H1 (cell line): ENCODE results near the gene RSAD1. TPM values are rescaled to one million over a fixed set of nuclear protein-coding genes. Genes with fewer than 3 reads are reported as not detected.

Experiments used
- CTCF ChIA-PET: fragments of 300-600 bp; sonication (Branson Sonifier 250); formaldehyde crosslinking; loops from one replicate; lab custom pipeline; 2021; ENCODE audit not compliant: partially characterized antibody; lab: Charles Lee
- POLR2A ChIA-PET: fragments of 300-600 bp; sonication (Branson Sonifier 250); formaldehyde crosslinking; loops from one replicate; lab custom pipeline; 2021; ENCODE audit warnings: inconsistent platforms; ENCODE audit not compliant: partially characterized antibody; lab: Charles Lee
- DNase-seq, 2 experiments: peaks; one replicate each; pipeline versions ENCODE4 v3.0.0 to v3.0.0-alpha.2; 2010 to 2022; ENCODE audit warnings: low spot score in 2 of 2, low read depth in 1 of 2, mixed read lengths in 1 of 2
- FAIRE-seq: peaks from 2 replicates; lab custom pipeline; 2011; peaks lifted over from hg19 to GRCh38; lab: Jason Lieb, UNC
- H2AFZ ChIP-seq: 2 replicates; pipeline ENCODE4 v1.8.1; 2012; ENCODE audit warnings: low read length, inconsistent platforms
- H2AK5ac ChIP-seq: 2 replicates; pipeline ENCODE4 v1.6.1; 2013; ENCODE audit warnings: low read depth, low read length
- H2BK120ac ChIP-seq: replicated peaks from 2 replicates; pipeline ENCODE3; 2013; ENCODE audit warnings: low read depth, low read length, inconsistent platforms
- H2BK12ac ChIP-seq: 2 replicates; pipeline ENCODE4 v1.6.1; 2013; ENCODE audit warnings: low read depth, low read length
- H2BK15ac ChIP-seq: 2 replicates; pipeline ENCODE4 v1.6.1; 2013; ENCODE audit warnings: low read length
- H2BK20ac ChIP-seq: 2 replicates; pipeline ENCODE4 v1.6.1; 2013; ENCODE audit warnings: low read length
- H2BK5ac ChIP-seq: 2 replicates; pipeline ENCODE4 v1.6.1; 2013; ENCODE audit warnings: low read depth, low read length
- H3K14ac ChIP-seq: 2 replicates; pipeline ENCODE4 v1.6.1; 2013; ENCODE audit warnings: inconsistent platforms; ENCODE audit not compliant: insufficient read length
- H3K18ac ChIP-seq: 2 replicates; pipeline ENCODE4 v1.6.1; 2013; ENCODE audit warnings: low read length; ENCODE audit errors: extremely low read depth
- H3K23ac ChIP-seq: 2 replicates; pipeline ENCODE4 v1.6.1; 2013; ENCODE audit warnings: inconsistent platforms; ENCODE audit not compliant: insufficient read length
- H3K23me2 ChIP-seq: 2 replicates; pipeline ENCODE4 v1.6.1; 2013; ENCODE audit warnings: low read depth, low read length
- H3K27ac ChIP-seq: 2 replicates; pipeline ENCODE4 v1.6.1; 2011; ENCODE audit warnings: low read depth, low read length, inconsistent platforms
- H3K27me3 ChIP-seq, 4 experiments: replicated peaks in 1 of 4; 1 replicate in 1 of 4; 2 replicates in 3 of 4; pipeline versions ENCODE4 v1.6.1 to v1.8.1; 2011 to 2013; ENCODE audit warnings: low read length in 3 of 4, mild to moderate bottlenecking in 3 of 4, inconsistent platforms in 2 of 4, mixed read lengths in 2 of 4, moderate library complexity in 1 of 4; ENCODE audit not compliant: control insufficient read depth in 3 of 4, insufficient read depth in 3 of 4; ENCODE audit errors: extremely low read depth in 1 of 4
- H3K36me3 ChIP-seq, 4 experiments: 2 replicates each; pipeline versions ENCODE4 v1.6.1 to v1.8.1; 2011 to 2013; ENCODE audit warnings: mild to moderate bottlenecking in 4 of 4, low read length in 3 of 4, moderate library complexity in 2 of 4, control low read depth in 1 of 4, inconsistent platforms in 1 of 4; ENCODE audit not compliant: insufficient read depth in 4 of 4, control insufficient read depth in 2 of 4
- H3K4ac ChIP-seq: replicated peaks from 2 replicates; pipeline ENCODE3; 2013; ENCODE audit warnings: low read length, low read depth, mixed read lengths, inconsistent platforms; ENCODE audit not compliant: insufficient read length
- H3K4me1 ChIP-seq, 4 experiments: replicated peaks in 1 of 4; 1 replicate in 1 of 4; 2 replicates in 3 of 4; pipeline versions ENCODE4 v1.6.1 to v1.8.1; 2011 to 2013; ENCODE audit warnings: low read length in 3 of 4, inconsistent platforms in 2 of 4, mixed read lengths in 1 of 4; ENCODE audit not compliant: insufficient read depth in 4 of 4, control insufficient read depth in 3 of 4
- H3K4me2 ChIP-seq, 2 experiments: 2 replicates each; pipeline versions ENCODE4 v1.6.1 to v1.8.1; 2011 to 2013; ENCODE audit warnings: low read depth in 2 of 2, low read length in 2 of 2, control low read depth in 1 of 2, inconsistent platforms in 1 of 2, mild to moderate bottlenecking in 1 of 2; ENCODE audit not compliant: insufficient read depth in 1 of 2
- H3K4me3 ChIP-seq, 4 experiments: fragments of 200-600, 300-600 bp in 1 of 4; sonication (generic), shearing (Covaris generic), sonication (Bioruptor Twin) in 1 of 4; 2 replicates each; pipeline versions ENCODE4 v1.5.1 to v1.8.1; 2011 to 2016; ENCODE audit warnings: low read length in 4 of 4, low read depth in 3 of 4, control low read depth in 2 of 4, inconsistent platforms in 2 of 4, mild to moderate bottlenecking in 2 of 4, mixed read lengths in 1 of 4, moderate library complexity in 1 of 4; ENCODE audit not compliant: insufficient read depth in 2 of 4; ENCODE audit errors: extremely low read depth in 1 of 4
- H3K56ac ChIP-seq: replicated peaks from 2 replicates; pipeline ENCODE3; 2013; ENCODE audit warnings: low read depth, mild to moderate bottlenecking, mixed read lengths, low read length, inconsistent platforms; ENCODE audit not compliant: insufficient read length
- H3K79me1 ChIP-seq: 2 replicates; pipeline ENCODE4 v1.6.1; 2013; ENCODE audit warnings: low read depth, low read length, control low read depth
- H3K79me2 ChIP-seq, 2 experiments: 2 replicates each; pipeline versions ENCODE4 v1.6.1 to v1.8.1; 2012 to 2013; ENCODE audit warnings: low read length in 2 of 2, mild to moderate bottlenecking in 2 of 2, inconsistent platforms in 1 of 2; ENCODE audit not compliant: insufficient read depth in 2 of 2, control insufficient read depth in 1 of 2
- H3K9ac ChIP-seq, 4 experiments: replicated peaks in 1 of 4; 1 replicate in 1 of 4; 2 replicates in 3 of 4; pipeline versions ENCODE4 v1.6.1 to v1.8.1; 2011 to 2013; ENCODE audit warnings: low read depth in 3 of 4, low read length in 3 of 4, control low read depth in 2 of 4, mild to moderate bottlenecking in 2 of 4, moderate library complexity in 2 of 4, inconsistent platforms in 1 of 4; ENCODE audit errors: extremely low read depth in 1 of 4
- H3K9me3 ChIP-seq, 2 experiments: 2 replicates each; pipeline versions ENCODE4 v1.6.1 to v1.8.1; 2012 to 2013; ENCODE audit warnings: mild to moderate bottlenecking in 2 of 2, moderate library complexity in 2 of 2, control low read depth in 1 of 2, inconsistent platforms in 1 of 2, low read depth in 1 of 2, low read length in 1 of 2, mixed read lengths in 1 of 2; ENCODE audit not compliant: insufficient read depth in 2 of 2
- H4K20me1 ChIP-seq, 2 experiments: replicated peaks in 1 of 2; 2 replicates each; pipeline versions ENCODE3 to v1.8.1; 2011 to 2013; ENCODE audit warnings: inconsistent platforms in 2 of 2, low read length in 2 of 2, mild to moderate bottlenecking in 1 of 2; ENCODE audit not compliant: insufficient read depth in 2 of 2, control insufficient read depth in 1 of 2
- H4K5ac ChIP-seq: 2 replicates; pipeline ENCODE4 v1.6.1; 2013; ENCODE audit warnings: low read length, low read depth, mixed read lengths, inconsistent platforms; ENCODE audit not compliant: insufficient read length
- H4K8ac ChIP-seq: 2 replicates; pipeline ENCODE4 v1.8.0; 2013; ENCODE audit warnings: mild to moderate bottlenecking, moderate library complexity, low read length, inconsistent platforms; ENCODE audit not compliant: insufficient read depth; ENCODE audit errors: extremely low read depth
- H4K91ac ChIP-seq: replicated peaks from 2 replicates; pipeline ENCODE3; 2013; ENCODE audit warnings: low read length, mixed read lengths, inconsistent platforms; ENCODE audit not compliant: insufficient read length
- CHD2 ChIP-seq: IDR thresholded peaks from 2 replicates; pipeline ENCODE4 v1.6.1; 2012; ENCODE audit warnings: low read length, improper control_type of control experiment
- RFX5 ChIP-seq: IDR thresholded peaks from 2 replicates; pipeline ENCODE4 v1.6.1; 2011; ENCODE audit warnings: low read depth, low read length, improper control_type of control experiment, borderline replicate concordance
- WGBS, 2 experiments: shearing (Covaris generic) in 1 of 2; methylation state at CpG; one replicate each; pipeline versions ENCODE4 v1.1.6 to v1.1.7; 2013 to 2015; ENCODE audit warnings: low lambda C conversion rate in 2 of 2, mixed read lengths in 2 of 2, inconsistent platforms in 1 of 2, low coverage in 1 of 2, missing lambda C conversion rate in 1 of 2; ENCODE audit not compliant: insufficient replicate concordance in 2 of 2, insufficient coverage in 1 of 2, insufficient read length in 1 of 2; ENCODE audit errors: extremely low coverage in 1 of 2, missing lambda C conversion rate in 1 of 2; 5-methylcytosine and 5-hydroxymethylcytosine counted together
- polyA plus RNA-seq, 7 experiments: library from polyadenylated mRNA; depleted of rRNA in 3 of 7; stranded (reverse) in 5 of 7; unstranded in 2 of 7; fragments of >200 nt in 5 of 7; fragments of 200-250 nt in 2 of 7; gene quantifications; 1 replicate in 5 of 7; 2 replicates in 1 of 7; 4 replicates in 1 of 7; pipeline versions ENCODE4 v1.2.1 to v1.2.3, GENCODE V29; 2011 to 2013; ENCODE audit warnings: missing spikeins in 2 of 7, mixed read lengths in 2 of 7
- total RNA-seq: library from RNA; stranded (reverse); fragmentation: NEBNext Ultra II Directional; extraction: Animal tissue kit (Norgen Biotek cat#: 25700); gene quantifications from 2 replicates; pipeline ENCODE4 v1.2.1, GENCODE V29; 2021

Gene RSAD1
- total and polyA plus RNA-seq, 2 of the 8 experiments (the other 6 are each of a cell fraction or from before 2014, with no cell fraction given): 17.9 to 33.5 TPM

DNA sequence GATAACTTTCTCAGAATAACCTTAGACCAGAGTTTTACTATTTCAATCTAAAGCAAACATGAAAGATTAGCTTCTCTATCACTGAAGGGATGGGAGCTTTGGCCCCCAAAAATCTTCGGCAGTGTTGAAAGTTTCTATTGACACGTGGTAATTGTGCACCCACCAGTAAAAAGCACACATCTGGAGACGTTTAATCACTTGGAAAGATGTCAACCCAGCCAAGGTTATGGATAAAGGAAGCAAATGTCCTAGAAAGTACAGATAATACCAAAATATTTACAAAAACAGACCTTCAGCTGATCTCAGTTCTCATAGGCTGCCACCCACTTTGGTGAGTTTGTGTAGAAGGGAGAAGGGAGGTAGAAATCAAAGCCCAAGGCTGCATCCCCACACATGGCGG is 34.8 kb downstream of the RSAD1 start:
- Histone ChIP-seq H2BK120ac (no peak overlapping the region), H4K20me1 (peaks cover 1 to 3% of the 10 kb centered on the region in 2 experiments), H2BK5ac (no peak overlapping the region), H3K27ac (no peak overlapping the region), H3K23me2 (peaks cover 3% of the 10 kb centered on the region; the same call in 1 of the 2 replicates), H3K79me2 (no peaks in the 10 kb centered on the region), H4K91ac (no peak overlapping the region), H2BK20ac (no peak overlapping the region), H3K27me3 (no peaks in the 10 kb centered on the region; a peak in 2 of 7 replicates), H4K8ac (no peak overlapping the region), H3K18ac (no peak overlapping the region), H3K9me3 (no peaks in the 10 kb centered on the region), H2BK12ac (no peak overlapping the region), H3K4me2 (no peak overlapping the region), H2AFZ (no peak overlapping the region), H3K14ac (no peak overlapping the region), H3K4me3 (no peak overlapping the region), H3K4me1 (peaks cover 0 to 5% (median 4%) of the 10 kb centered on the region in 4 experiments; a peak in 5 of 7 replicates), H3K56ac (no peak overlapping the region), H3K4ac (no peak overlapping the region), H3K9ac (no peak overlapping the region), H3K79me1 (no peaks in the 10 kb centered on the region), H4K5ac (no peak overlapping the region), H2BK15ac (no peak overlapping the region), H2AK5ac (no peak overlapping the region), H3K23ac (no peak overlapping the region), H3K36me3 (no peaks in the 10 kb centered on the region)
- FAIRE-seq: no peak
- POLR2A ChIA-PET: interaction anchor here (0.9 kb wide), 1 partner anchor 29 kb away, joined by 3 read pairs; no protein-coding TSS in a partner anchor
- WGBS, 2 experiments: 88% methylated on average over 4 of the region's 4 CpGs; no CpG with 5 or more reads in 1 of the 2 experiments
- CTCF ChIA-PET: interaction anchor here (0.7 to 1.3 kb wide), 2 partner anchors 31 to 399 kb away, joined by 3 to 7 read pairs; no protein-coding TSS in a partner anchor
- DNase-seq: no peak
- TF ChIP-seq CHD2: no peak
- no peak for TF ChIP-seq RFX5
